Measurements from ENCODE around the gene ADAMTSL1.

Gene ADAMTSL1

GRCh38 chr9:18703901-18704379 is 230.0 kb downstream of the ADAMTSL1 start:
- no peak for DNase-seq

- no peak for DNase-seq
Observed at GRCh38 chr9:18705796-18706392, 231.9 kb downstream of the ADAMTSL1 start.

- DNase-seq: no peak
Observed at GRCh38 chr9:18706648-18707047, 232.7 kb downstream of the ADAMTSL1 start.

DNA sequence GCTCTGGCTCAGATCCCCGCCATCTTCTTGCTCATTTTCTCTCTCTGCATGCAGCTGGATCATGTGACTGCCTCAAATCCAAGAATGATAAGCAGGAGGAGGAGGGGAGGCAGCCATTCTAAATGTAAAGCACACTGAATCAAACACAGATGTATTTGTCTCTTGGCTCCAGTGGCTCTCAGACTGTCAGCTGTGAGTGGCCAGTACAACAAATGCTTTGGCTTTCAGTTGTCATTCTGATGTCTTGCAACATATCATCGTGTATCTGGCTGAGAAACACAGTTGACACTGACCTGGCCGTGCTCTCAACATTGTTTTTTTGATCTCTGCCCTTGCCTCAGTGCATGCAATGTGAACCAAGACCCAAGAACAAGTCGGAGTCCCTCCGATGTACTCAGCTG is 233.1 kb downstream of the ADAMTSL1 start:
- no peak for DNase-seq

GRCh38 chr9:18707489-18708205 is 233.7 kb downstream of the ADAMTSL1 start:
- no peak for DNase-seq

DNA sequence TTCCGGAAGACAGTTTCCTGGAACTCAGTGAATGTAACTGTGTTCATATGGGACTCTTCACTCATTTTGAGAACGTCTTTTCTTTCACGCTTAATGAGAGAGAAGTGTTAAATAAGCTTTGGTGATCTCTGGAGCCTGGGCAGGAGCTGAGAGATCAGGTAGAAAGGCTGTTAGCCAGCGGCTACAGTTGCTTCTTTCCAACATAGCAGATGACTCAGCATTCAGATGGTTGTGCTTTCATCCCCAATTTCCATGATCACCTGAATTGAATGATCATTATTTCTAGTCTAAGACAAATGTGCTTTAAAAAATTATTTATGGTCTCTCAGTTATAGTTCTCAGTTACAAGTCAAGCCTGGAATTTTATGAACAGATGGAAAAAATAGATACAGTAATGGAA is 234.5 kb downstream of the ADAMTSL1 start:
- DNase-seq: no peak

- DNase-seq: no peak
Observed at GRCh38 chr9:18710065-18710464, 236.1 kb downstream of the ADAMTSL1 start.

DNA sequence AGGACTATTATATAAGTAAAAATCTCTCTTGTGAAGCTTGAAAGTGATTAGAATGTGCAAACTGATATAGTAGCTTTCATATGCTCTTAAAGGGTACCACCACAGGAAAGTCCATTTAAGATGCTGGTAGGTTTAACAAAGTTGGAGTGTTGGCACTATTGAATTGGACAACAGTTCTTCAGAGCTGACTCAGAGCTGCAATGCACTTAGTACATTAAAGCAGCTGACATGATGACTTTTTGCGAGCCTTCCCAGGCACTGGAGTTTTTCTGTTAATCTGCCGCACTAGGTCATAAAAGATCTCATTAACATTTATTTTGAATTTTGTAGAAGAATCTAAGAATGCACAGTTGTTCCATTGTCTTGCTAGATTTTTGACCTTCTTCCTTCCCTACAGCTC is 243.8 kb downstream of the ADAMTSL1 start:
- no peak for DNase-seq

- DNase-seq: no peak
Observed at GRCh38 chr9:18718393-18718792, 244.4 kb downstream of the ADAMTSL1 start.

GRCh38 chr9:18718932-18719331 is 245.0 kb downstream of the ADAMTSL1 start:
- no peak for DNase-seq

GRCh38 chr9:18720691-18721090 is 246.7 kb downstream of the ADAMTSL1 start:
- no peak for DNase-seq

DNA sequence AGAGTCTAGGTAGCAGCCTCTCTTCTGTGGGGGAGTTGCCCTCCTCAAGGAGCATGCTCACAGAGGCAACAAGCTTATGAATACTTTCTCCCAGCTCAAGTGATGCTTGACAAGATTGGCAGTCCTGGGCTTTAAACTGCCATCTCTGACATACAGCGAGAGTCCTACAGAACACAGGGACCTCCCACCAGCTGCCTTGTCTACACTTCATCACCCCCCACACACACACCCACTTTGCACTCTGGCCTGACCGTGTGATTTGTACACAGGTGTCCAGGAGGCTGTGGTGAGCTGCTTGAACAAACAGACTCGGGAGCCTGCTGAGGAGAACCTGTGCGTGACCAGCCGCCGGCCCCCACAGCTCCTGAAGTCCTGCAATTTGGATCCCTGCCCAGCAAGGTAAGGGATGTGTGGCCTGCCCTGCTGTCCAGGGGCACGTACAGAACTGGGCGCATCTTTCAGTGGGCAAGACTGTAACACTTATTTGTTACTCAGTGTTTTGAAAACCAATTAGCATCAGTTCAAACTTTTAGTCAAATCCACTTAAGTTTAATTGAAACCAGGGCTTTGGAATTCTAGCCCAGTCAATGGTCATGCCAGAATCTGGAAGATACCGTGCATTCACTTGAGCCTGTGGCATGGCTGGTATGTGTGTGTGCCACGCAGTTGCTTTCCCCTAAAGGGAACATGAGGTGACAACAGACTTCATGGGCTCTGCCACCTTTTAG is 247.5 kb downstream of the ADAMTSL1 start:
- DNase-seq: no peak

GRCh38 chr9:18721995-18722310 is 248.0 kb downstream of the ADAMTSL1 start:
- DNase-seq: no peak

- no peak for DNase-seq
Observed at GRCh38 chr9:18722882-18723281, 248.9 kb downstream of the ADAMTSL1 start.

GRCh38 chr9:18723366-18723765 is 249.4 kb downstream of the ADAMTSL1 start:
- no peak for DNase-seq

- no peak for DNase-seq
Observed at GRCh38 chr9:18726546-18726945, 252.6 kb downstream of the ADAMTSL1 start.

DNA sequence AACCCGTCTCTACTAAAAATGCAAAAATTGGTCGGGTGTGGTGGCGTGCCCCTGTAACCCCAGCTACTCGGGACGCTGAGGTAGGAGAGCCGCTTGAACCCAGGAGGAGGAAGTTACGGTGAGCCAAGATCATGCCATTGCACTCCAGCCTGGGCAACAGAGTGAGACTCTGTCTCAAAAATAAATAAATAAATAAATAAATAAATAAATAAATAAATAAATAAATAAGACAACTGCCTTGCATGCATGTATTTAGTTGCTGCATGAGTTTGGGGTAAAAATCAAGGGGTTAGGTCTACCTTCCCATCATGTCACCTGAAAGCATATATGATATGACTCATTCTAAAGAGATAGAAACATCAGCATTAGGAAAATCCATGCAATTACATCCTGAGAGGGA is 254.0 kb downstream of the ADAMTSL1 start:
- no peak for DNase-seq

GRCh38 chr9:18728642-18729041 is 254.7 kb downstream of the ADAMTSL1 start:
- no peak for DNase-seq

GRCh38 chr9:18730241-18730640 is 256.3 kb downstream of the ADAMTSL1 start:
- DNase-seq: no peak

GRCh38 chr9:18739127-18739526 is 265.2 kb downstream of the ADAMTSL1 start:
- no peak for DNase-seq

- DNase-seq: no peak
Observed at GRCh38 chr9:18739641-18740318, 265.8 kb downstream of the ADAMTSL1 start.

- DNase-seq: no peak
Observed at GRCh38 chr9:18741359-18741758, 267.4 kb downstream of the ADAMTSL1 start.

DNA sequence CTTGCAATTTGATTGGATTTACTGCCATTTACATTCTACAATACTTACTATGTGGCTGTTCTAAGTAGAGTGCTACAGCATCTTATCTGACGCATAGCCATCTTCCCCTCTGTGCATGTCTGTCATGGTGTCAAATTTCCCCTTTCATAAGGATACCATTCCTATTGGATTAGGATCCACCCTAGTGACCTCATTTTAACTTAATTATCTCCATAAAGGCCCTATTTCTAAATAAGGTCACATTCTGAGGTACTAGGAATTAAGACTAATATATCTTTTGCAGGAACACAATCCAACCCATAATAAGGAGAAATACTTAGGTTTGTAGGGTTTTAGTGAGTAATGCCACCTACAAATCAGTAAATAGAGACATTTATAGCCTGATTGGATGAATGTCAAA is 268.0 kb downstream of the ADAMTSL1 start:
- no peak for DNase-seq

- DNase-seq: no peak
Observed at GRCh38 chr9:18743421-18743820, 269.5 kb downstream of the ADAMTSL1 start.

Measured in cerebellar nuclear complex (tissue), 1 donor.